ENCODE results near the gene SIRT3. TPM values are rescaled to one million over a fixed set of nuclear protein-coding genes. Genes with fewer than 3 reads are reported as not detected.

SIRT3 gene
- polyA plus RNA-seq, 1 donor (not counting 4 experiments of a cell fraction or from before 2014, with no cell fraction given), result 12.6 TPM

- FAIRE-seq, result no peak
- no peak overlapping the region for H2AFZ ChIP-seq (ENCODE audit: control insufficient read depth, low read length)
- peaks cover 8 to 12% of the 10 kb centered on the region in 2 experiments for H3K36me3 ChIP-seq (ENCODE audit: control insufficient read depth in 2 of 2, extremely low read depth in 1 of 2, insufficient read depth in 2 of 2, low read length in 2 of 2)
- H3K79me2 ChIP-seq (ENCODE audit: control insufficient read depth, insufficient read depth, low read length), result peaks cover 8% of the 10 kb centered on the region
- no peaks in the 10 kb centered on the region for H3K27me3 ChIP-seq (ENCODE audit: control insufficient read depth, extremely low read depth, insufficient read depth, low read length)
- no peak overlapping the region for H3K4me2 ChIP-seq (ENCODE audit: control insufficient read depth, extremely low read depth, insufficient read depth, low read depth, low read length)
- no peak for DNase-seq (ENCODE audit: low read depth, low spot score)
- no peak overlapping the region for H3K9ac ChIP-seq (ENCODE audit: control insufficient read depth, extremely low read depth, insufficient read depth, low read length)
- H3K4me3 ChIP-seq (ENCODE audit: control insufficient read depth in 2 of 3, extremely low read depth in 1 of 3, insufficient read depth in 2 of 3, low read depth in 1 of 3, low read length in 3 of 3), result no peak overlapping the region
- dilution Hi-C loops (cut with MboI; ENCODE audit: extremely low pct_ligation_motif_present, low sequenced_read_pairs), result no loop called here
- no peaks in the 10 kb centered on the region for H4K20me1 ChIP-seq (ENCODE audit: control insufficient read depth, extremely low read depth, insufficient read depth, low read length)
- no peaks in the 10 kb centered on the region for H3K9me3 ChIP-seq (ENCODE audit: control insufficient read depth, low read depth, low read length)
- TF ChIP-seq EZH2 (IDR thresholded peaks at IDR 0.05; ENCODE audit: low read length), result no peak
- no peak for TF ChIP-seq CTCF (optimal IDR thresholded peaks at IDR 0.05 in 1 of 3, IDR thresholded peaks at IDR 0.05 in 1 of 3, conservative IDR thresholded peaks at IDR 0.05 in 1 of 3; ENCODE audit: extremely low read depth in 1 of 3, insufficient read depth in 2 of 3, low read length in 3 of 3)
- H3K4me1 ChIP-seq (ENCODE audit: control insufficient read depth, extremely low read depth, insufficient read depth, low read length), result no peaks in the 10 kb centered on the region
- H3K9me1 ChIP-seq (ENCODE audit: control insufficient read depth, extremely low read depth, insufficient read depth, low read length), result no peaks in the 10 kb centered on the region
- no peak overlapping the region for H3K27ac ChIP-seq (ENCODE audit: control insufficient read depth, insufficient read depth, low read length)
Observed at GRCh38 chr11:199004-199581, 37.0 kb downstream of the SIRT3 start.

- H3K4me2 ChIP-seq (ENCODE audit: control insufficient read depth, extremely low read depth, insufficient read depth, low read depth, low read length), result no peak overlapping the region
- no peaks in the 10 kb centered on the region for H3K9me1 ChIP-seq (ENCODE audit: control insufficient read depth, extremely low read depth, insufficient read depth, low read length)
- H3K4me3 ChIP-seq (ENCODE audit: control insufficient read depth in 2 of 3, extremely low read depth in 1 of 3, insufficient read depth in 2 of 3, low read depth in 1 of 3, low read length in 3 of 3), result no peak overlapping the region
- H3K9ac ChIP-seq (ENCODE audit: control insufficient read depth, extremely low read depth, insufficient read depth, low read length), result no peak overlapping the region
- H3K4me1 ChIP-seq (ENCODE audit: control insufficient read depth, extremely low read depth, insufficient read depth, low read length), result no peaks in the 10 kb centered on the region
- H4K20me1 ChIP-seq (ENCODE audit: control insufficient read depth, extremely low read depth, insufficient read depth, low read length), result no peaks in the 10 kb centered on the region
- H3K9me3 ChIP-seq (ENCODE audit: control insufficient read depth, low read depth, low read length), result no peaks in the 10 kb centered on the region
- DNase-seq (ENCODE audit: low read depth, low spot score) (no peak), FAIRE-seq (no peak)
- H3K36me3 ChIP-seq (ENCODE audit: control insufficient read depth in 2 of 2, extremely low read depth in 1 of 2, insufficient read depth in 2 of 2, low read length in 2 of 2), result peaks cover under 1 to 5% of the 10 kb centered on the region in 2 experiments
- dilution Hi-C loops (cut with MboI; ENCODE audit: extremely low pct_ligation_motif_present, low sequenced_read_pairs), result no loop called here
- H3K27me3 ChIP-seq (ENCODE audit: control insufficient read depth, extremely low read depth, insufficient read depth, low read length), result no peaks in the 10 kb centered on the region
- H3K79me2 ChIP-seq (ENCODE audit: control insufficient read depth, insufficient read depth, low read length), result peaks cover under 1% of the 10 kb centered on the region
- H2AFZ ChIP-seq (ENCODE audit: control insufficient read depth, low read length), result no peak overlapping the region
- H3K27ac ChIP-seq (ENCODE audit: control insufficient read depth, insufficient read depth, low read length), result no peak overlapping the region
- no peak for TF ChIP-seq CTCF (optimal IDR thresholded peaks at IDR 0.05 in 1 of 3, IDR thresholded peaks at IDR 0.05 in 1 of 3, conservative IDR thresholded peaks at IDR 0.05 in 1 of 3; ENCODE audit: extremely low read depth in 1 of 3, insufficient read depth in 2 of 3, low read length in 3 of 3)
- no peak for TF ChIP-seq EZH2 (IDR thresholded peaks at IDR 0.05; ENCODE audit: low read length)
Observed at GRCh38 chr11:198236-198806, 37.8 kb downstream of the SIRT3 start.

Data from keratinocyte (primary cell).